Fibroblast of lung (primary cell): Measurements from ENCODE around the gene INCA1. TPM values are rescaled to one million over a fixed set of nuclear protein-coding genes. Genes with fewer than 3 reads are reported as not detected.

Experiments used
- DNase-seq, 2 donors: peaks; one replicate each; pipeline versions ENCODE4 v3.0.0 to v3.0.0-alpha.2; 2010; ENCODE audit warnings: low read depth in 2 of 2
- H2AFZ ChIP-seq: 2 replicates; pipeline ENCODE4 v1.5.1; 2012; ENCODE audit warnings: low read length, control low read depth, inconsistent platforms
- H3K27ac ChIP-seq: 2 replicates; pipeline ENCODE4 v1.5.1; 2011; ENCODE audit warnings: low read length, control low read depth; ENCODE audit not compliant: insufficient read depth
- H3K27me3 ChIP-seq: 2 replicates; pipeline ENCODE4 v1.5.1; 2011; ENCODE audit warnings: mild to moderate bottlenecking, low read length; ENCODE audit not compliant: control insufficient read depth, insufficient read depth
- H3K36me3 ChIP-seq: 2 replicates; pipeline ENCODE4 v1.5.1; 2011; ENCODE audit warnings: low read length; ENCODE audit not compliant: control insufficient read depth, insufficient read depth
- H3K4me1 ChIP-seq: 2 replicates; pipeline ENCODE4 v1.5.1; 2011; ENCODE audit warnings: low read length; ENCODE audit not compliant: control insufficient read depth, insufficient read depth; ENCODE audit errors: extremely low read depth
- H3K4me2 ChIP-seq: 2 replicates; pipeline ENCODE4 v1.5.1; 2011; ENCODE audit warnings: low read length, control low read depth; ENCODE audit not compliant: insufficient read depth; ENCODE audit errors: extremely low read depth
- H3K4me3 ChIP-seq, 4 experiments: fragments of 200-600 bp in 1 of 4; sonication (generic) in 1 of 4; replicated peaks in 1 of 4; 2 replicates each; pipeline ENCODE4 v1.5.1; 2011 to 2016; ENCODE audit warnings: low read length in 4 of 4, low read depth in 3 of 4, mild to moderate bottlenecking in 3 of 4, control low read depth in 2 of 4, inconsistent platforms in 1 of 4, mixed read lengths in 1 of 4; ENCODE audit not compliant: insufficient read depth in 1 of 4; ENCODE audit errors: control extremely low read depth in 1 of 4
- H3K79me2 ChIP-seq: 2 replicates; pipeline ENCODE4 v1.5.1; 2012; ENCODE audit warnings: mild to moderate bottlenecking, low read length, inconsistent platforms; ENCODE audit not compliant: control insufficient read depth, insufficient read depth
- H3K9ac ChIP-seq: 2 replicates; pipeline ENCODE4 v1.5.1; 2011; ENCODE audit warnings: mild to moderate bottlenecking, low read length, control low read depth; ENCODE audit not compliant: insufficient read depth
- H3K9me3 ChIP-seq: 2 replicates; pipeline ENCODE4 v1.5.1; 2012; ENCODE audit warnings: low read depth, low read length; ENCODE audit not compliant: control insufficient read depth, insufficient read depth
- H4K20me1 ChIP-seq: 2 replicates; pipeline ENCODE4 v1.5.1; 2011; ENCODE audit warnings: low read length; ENCODE audit not compliant: control insufficient read depth, insufficient read depth; ENCODE audit errors: extremely low read depth
- EZH2 ChIP-seq: IDR thresholded peaks from 2 replicates; pipeline ENCODE4 v1.5.1; 2012; ENCODE audit warnings: low read length, control low read depth, mild to moderate bottlenecking; ENCODE audit errors: missing control alignments
- polyA plus RNA-seq, 2 donors: library from polyadenylated mRNA; depleted of rRNA in 1 of 2; stranded (reverse) in 1 of 2; unstranded in 1 of 2; fragments of >200 nt; gene quantifications; 2 replicates each; pipeline ENCODE4 v1.2.1, GENCODE V29; 2011 to 2012; ENCODE audit warnings: missing spikeins in 1 of 2
- total RNA-seq: library from RNA; depleted of rRNA; stranded (reverse); fragments of >200 nt; gene quantifications from 2 replicates; pipeline ENCODE4 v1.2.1, GENCODE V29; 2014
- TF ChIP-seq, protein P1 (sequence below), 2 donors: IDR thresholded peaks in 1 of 2; conservative IDR thresholded peaks in 1 of 2; 1 replicate in 1 of 2; 2 replicates in 1 of 2; pipeline ENCODE4 v1.5.1; 2011 to 2012; ENCODE audit warnings: low read length in 2 of 2, control low read depth in 1 of 2, inconsistent platforms in 1 of 2, low read depth in 1 of 2, mild to moderate bottlenecking in 1 of 2

INCA1 gene
- total and polyA plus RNA-seq, 2 donors (not counting 1 experiment from before 2014, with no cell fraction given) = 0.28 to 0.33 TPM

DNA sequence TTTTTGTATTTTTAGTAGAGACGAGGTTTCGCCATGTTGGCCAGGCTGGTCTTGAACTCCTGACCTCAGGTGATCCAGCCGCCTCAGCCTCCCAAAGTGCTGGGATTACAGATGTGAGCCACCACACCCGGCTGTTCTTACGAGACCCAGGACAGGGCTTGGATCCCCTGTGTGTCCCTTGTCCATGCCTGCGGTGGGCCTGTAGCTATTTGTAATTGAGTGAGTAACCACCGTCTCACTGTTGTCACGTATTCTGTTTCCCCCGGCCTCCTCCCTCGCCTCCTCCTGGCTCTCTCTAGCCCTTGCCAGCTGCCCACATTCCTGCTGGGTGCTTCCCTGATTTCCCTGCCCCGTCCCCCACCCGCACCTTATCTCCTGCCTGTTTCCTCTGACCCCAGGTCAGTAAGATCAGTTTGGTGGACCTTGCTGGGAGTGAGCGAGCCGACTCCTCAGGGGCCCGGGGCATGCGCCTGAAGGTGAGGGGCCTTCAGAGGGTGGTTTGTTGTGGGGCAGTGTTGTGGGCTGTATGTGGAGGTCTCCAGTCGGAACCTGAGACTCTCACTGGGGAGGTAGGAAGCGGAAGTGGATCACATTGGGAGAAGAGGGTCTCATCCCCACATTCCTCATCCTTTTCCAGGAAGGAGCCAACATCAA is 6.0 kb upstream of the INCA1 start:
- Histone ChIP-seq H3K79me2 (peaks cover 26% of the 10 kb centered on the region), H3K4me3 (no peak overlapping the region), H3K27me3 (no peaks in the 10 kb centered on the region), H3K4me1 (peaks cover 12% of the 10 kb centered on the region), H3K36me3 (peaks cover 42% of the 10 kb centered on the region), H3K4me2 (no peak overlapping the region), H3K9me3 (no peaks in the 10 kb centered on the region), H2AFZ (no peak overlapping the region), H3K27ac (no peak overlapping the region), H4K20me1 (no peaks in the 10 kb centered on the region), H3K9ac (no peak overlapping the region)
- no peak for DNase-seq
- TF ChIP-seq, protein P1, sequence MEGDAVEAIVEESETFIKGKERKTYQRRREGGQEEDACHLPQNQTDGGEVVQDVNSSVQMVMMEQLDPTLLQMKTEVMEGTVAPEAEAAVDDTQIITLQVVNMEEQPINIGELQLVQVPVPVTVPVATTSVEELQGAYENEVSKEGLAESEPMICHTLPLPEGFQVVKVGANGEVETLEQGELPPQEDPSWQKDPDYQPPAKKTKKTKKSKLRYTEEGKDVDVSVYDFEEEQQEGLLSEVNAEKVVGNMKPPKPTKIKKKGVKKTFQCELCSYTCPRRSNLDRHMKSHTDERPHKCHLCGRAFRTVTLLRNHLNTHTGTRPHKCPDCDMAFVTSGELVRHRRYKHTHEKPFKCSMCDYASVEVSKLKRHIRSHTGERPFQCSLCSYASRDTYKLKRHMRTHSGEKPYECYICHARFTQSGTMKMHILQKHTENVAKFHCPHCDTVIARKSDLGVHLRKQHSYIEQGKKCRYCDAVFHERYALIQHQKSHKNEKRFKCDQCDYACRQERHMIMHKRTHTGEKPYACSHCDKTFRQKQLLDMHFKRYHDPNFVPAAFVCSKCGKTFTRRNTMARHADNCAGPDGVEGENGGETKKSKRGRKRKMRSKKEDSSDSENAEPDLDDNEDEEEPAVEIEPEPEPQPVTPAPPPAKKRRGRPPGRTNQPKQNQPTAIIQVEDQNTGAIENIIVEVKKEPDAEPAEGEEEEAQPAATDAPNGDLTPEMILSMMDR (conservative IDR thresholded peaks at IDR 0.05 in 1 of 2, IDR thresholded peaks at IDR 0.05 in 1 of 2; ENCODE audit: low read depth in 1 of 2, low read length in 2 of 2) = no peak
- TF ChIP-seq EZH2 = no peak

DNA sequence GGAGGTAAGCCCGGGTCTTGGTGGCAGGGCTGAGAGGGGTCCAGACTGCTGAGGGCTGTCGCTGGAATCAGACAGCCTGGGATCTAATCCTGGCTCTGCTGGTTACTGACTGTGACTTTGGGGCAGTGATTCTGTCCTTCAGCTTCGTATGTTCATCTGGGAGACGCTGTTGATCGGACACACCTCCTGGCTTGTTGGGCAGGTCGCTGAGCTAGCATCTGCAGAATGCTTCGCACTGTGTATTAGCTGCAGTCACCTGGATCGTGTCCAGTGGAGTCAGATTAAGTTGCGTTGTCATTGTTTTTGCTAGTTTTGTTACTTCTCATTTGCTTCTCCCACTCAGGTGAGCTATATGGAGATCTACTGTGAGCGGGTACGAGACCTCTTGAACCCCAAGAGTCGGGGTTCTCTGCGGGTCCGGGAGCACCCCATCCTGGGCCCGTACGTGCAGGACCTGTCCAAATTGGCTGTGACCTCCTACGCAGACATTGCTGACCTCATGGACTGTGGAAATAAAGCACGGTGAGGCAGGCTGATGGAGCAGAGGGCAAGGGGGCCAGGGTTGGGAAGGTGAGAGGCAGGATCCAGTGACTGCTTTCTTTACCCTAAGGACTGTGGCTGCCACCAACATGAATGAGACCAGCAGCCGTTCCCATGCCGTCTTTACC is 4.9 kb upstream of the INCA1 start:
- no peak overlapping the region for H2AFZ ChIP-seq
- no peaks in the 10 kb centered on the region for H3K9me3 ChIP-seq
- peaks cover 29% of the 10 kb centered on the region for H3K79me2 ChIP-seq
- no peaks in the 10 kb centered on the region for H4K20me1 ChIP-seq
- peaks cover 12% of the 10 kb centered on the region for H3K4me1 ChIP-seq
- no peak overlapping the region for H3K27ac ChIP-seq
- H3K9ac ChIP-seq = no peak overlapping the region
- no peak overlapping the region for H3K4me3 ChIP-seq
- H3K36me3 ChIP-seq = peaks cover 35% of the 10 kb centered on the region
- no peaks in the 10 kb centered on the region for H3K27me3 ChIP-seq
- H3K4me2 ChIP-seq = no peak overlapping the region
- no peak for DNase-seq
- TF ChIP-seq, protein P1 (conservative IDR thresholded peaks at IDR 0.05 in 1 of 2, IDR thresholded peaks at IDR 0.05 in 1 of 2; ENCODE audit: low read depth in 1 of 2, low read length in 2 of 2) = no peak
- no peak for TF ChIP-seq EZH2

DNA sequence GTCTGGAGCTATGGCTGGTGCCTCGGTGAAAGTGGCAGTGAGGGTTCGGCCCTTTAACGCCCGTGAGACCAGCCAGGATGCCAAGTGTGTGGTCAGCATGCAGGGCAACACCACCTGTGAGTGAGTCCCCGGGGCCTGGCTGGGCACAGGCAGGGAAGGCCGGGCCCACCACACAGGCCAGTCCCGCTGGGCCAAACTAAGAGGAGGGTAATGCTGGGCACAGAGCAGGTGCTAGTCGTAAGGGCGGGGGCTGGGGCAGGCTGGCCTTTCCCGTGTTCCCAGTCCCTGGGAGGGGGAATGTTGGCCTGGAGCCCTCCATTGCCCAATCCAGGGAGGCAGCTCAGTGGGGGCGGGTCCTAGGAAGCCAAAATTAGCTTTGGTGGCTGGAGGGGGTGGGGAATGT is 2.9 kb upstream of the INCA1 start:
- H3K27ac ChIP-seq = peak overlapping the region; percentile 12
- peaks cover 29% of the 10 kb centered on the region for H3K79me2 ChIP-seq
- no peaks in the 10 kb centered on the region for H3K9me3 ChIP-seq
- TF ChIP-seq, protein P1 (conservative IDR thresholded peaks at IDR 0.05 in 1 of 2, IDR thresholded peaks at IDR 0.05 in 1 of 2; ENCODE audit: low read depth in 1 of 2, low read length in 2 of 2) = no peak
- TF ChIP-seq EZH2 = no peak
- H3K4me3 ChIP-seq = peak overlapping the region in 3 of 4 experiments; percentile 92 to 95 (median 93)
- H3K27me3 ChIP-seq = no peaks in the 10 kb centered on the region
- H2AFZ ChIP-seq = no peak overlapping the region
- peaks cover 30% of the 10 kb centered on the region for H3K36me3 ChIP-seq
- DNase-seq = no peak
- no peak overlapping the region for H3K9ac ChIP-seq
- H3K4me2 ChIP-seq = peak overlapping the region; percentile 42
- H3K4me1 ChIP-seq = peaks cover 12% of the 10 kb centered on the region
- no peaks in the 10 kb centered on the region for H4K20me1 ChIP-seq
